Parathyroid adenoma (tissue), 2 donors: ENCODE data around the gene PMP22.

Source experiments
- H2AFZ ChIP-seq: fragments of 300-600 bp; sonication (generic); one replicate; pipeline ENCODE4 v1.7.0; 2017; ENCODE audit warnings: antibody characterized with exemption, mild to moderate bottlenecking
- H3K27ac ChIP-seq: fragments of 300-600 bp; sonication (generic); one replicate; pipeline ENCODE4 v1.7.0; 2017
- H3K27me3 ChIP-seq: fragments of 300-600 bp; sonication (generic); one replicate; pipeline ENCODE4 v1.7.0; 2017; ENCODE audit warnings: low read length; ENCODE audit not compliant: control insufficient read depth, insufficient read depth
- H3K36me3 ChIP-seq: fragments of 300-600 bp; sonication (generic); one replicate; pipeline ENCODE4 v1.7.0; 2017; ENCODE audit warnings: low read length; ENCODE audit not compliant: control insufficient read depth, insufficient read depth
- H3K4me1 ChIP-seq: fragments of 300-600 bp; sonication (generic); one replicate; pipeline ENCODE4 v1.7.0; 2017; ENCODE audit warnings: control low read depth
- H3K4me2 ChIP-seq: fragments of 300-600 bp; sonication (generic); one replicate; pipeline ENCODE4 v1.7.0; 2017; ENCODE audit warnings: low read length
- H3K4me3 ChIP-seq: fragments of 300-600 bp; sonication (generic); one replicate; pipeline ENCODE4 v1.7.0; 2017; ENCODE audit warnings: low read depth, low read length
- H3K79me2 ChIP-seq: fragments of 300-600 bp; sonication (generic); one replicate; pipeline ENCODE4 v1.7.0; 2017; ENCODE audit warnings: control low read depth
- H3K9ac ChIP-seq: fragments of 300-600 bp; sonication (generic); one replicate; pipeline ENCODE4 v1.7.0; 2017; ENCODE audit warnings: mild to moderate bottlenecking
- H3K9me3 ChIP-seq: fragments of 300-600 bp; sonication (generic); one replicate; pipeline ENCODE4 v1.7.0; 2017; ENCODE audit warnings: low read length; ENCODE audit not compliant: control insufficient read depth
- TF ChIP-seq, protein P1 (sequence below): fragments of 300-600 bp; sonication (generic); IDR thresholded peaks from one replicate; pipeline ENCODE4 v1.7.0; 2017; ENCODE audit warnings: antibody characterized with exemption, mild to moderate bottlenecking
- donor health status: primary hyperparathyroidism.

PMP22 gene

DNA sequence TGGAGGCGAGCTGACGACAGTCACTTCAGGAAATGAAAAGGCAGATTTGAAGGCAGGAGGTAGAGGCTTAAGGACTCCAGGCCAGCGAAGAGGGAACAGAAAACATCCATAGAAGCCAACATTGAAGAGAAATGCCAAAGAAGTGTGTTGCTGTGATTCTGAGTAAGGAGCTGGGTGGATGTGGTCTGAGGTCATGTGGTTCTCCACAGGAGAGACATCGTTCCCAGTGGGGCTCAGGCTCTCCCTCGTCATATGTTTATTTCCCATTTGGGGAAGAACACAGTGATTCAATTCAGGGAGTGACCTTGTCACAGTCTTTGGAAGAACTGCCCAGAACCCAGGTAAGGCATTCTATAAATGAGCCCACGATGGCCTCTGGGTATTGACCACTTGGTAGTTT, 6.6 kb upstream of the PMP22 start:
- Histone ChIP-seq H3K9me3 (no peaks in the 10 kb centered on the region), H2AFZ (no peak overlapping the region), H3K4me3 (no peak overlapping the region), H3K79me2 (no peaks in the 10 kb centered on the region), H3K4me1 (no peaks in the 10 kb centered on the region), H3K9ac (no peak overlapping the region), H3K36me3 (no peaks in the 10 kb centered on the region), H3K27ac (no peak overlapping the region), H3K27me3 (no peaks in the 10 kb centered on the region), H3K4me2 (no peak overlapping the region)
- TF ChIP-seq, protein P1, sequence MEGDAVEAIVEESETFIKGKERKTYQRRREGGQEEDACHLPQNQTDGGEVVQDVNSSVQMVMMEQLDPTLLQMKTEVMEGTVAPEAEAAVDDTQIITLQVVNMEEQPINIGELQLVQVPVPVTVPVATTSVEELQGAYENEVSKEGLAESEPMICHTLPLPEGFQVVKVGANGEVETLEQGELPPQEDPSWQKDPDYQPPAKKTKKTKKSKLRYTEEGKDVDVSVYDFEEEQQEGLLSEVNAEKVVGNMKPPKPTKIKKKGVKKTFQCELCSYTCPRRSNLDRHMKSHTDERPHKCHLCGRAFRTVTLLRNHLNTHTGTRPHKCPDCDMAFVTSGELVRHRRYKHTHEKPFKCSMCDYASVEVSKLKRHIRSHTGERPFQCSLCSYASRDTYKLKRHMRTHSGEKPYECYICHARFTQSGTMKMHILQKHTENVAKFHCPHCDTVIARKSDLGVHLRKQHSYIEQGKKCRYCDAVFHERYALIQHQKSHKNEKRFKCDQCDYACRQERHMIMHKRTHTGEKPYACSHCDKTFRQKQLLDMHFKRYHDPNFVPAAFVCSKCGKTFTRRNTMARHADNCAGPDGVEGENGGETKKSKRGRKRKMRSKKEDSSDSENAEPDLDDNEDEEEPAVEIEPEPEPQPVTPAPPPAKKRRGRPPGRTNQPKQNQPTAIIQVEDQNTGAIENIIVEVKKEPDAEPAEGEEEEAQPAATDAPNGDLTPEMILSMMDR, result no peak

DNA sequence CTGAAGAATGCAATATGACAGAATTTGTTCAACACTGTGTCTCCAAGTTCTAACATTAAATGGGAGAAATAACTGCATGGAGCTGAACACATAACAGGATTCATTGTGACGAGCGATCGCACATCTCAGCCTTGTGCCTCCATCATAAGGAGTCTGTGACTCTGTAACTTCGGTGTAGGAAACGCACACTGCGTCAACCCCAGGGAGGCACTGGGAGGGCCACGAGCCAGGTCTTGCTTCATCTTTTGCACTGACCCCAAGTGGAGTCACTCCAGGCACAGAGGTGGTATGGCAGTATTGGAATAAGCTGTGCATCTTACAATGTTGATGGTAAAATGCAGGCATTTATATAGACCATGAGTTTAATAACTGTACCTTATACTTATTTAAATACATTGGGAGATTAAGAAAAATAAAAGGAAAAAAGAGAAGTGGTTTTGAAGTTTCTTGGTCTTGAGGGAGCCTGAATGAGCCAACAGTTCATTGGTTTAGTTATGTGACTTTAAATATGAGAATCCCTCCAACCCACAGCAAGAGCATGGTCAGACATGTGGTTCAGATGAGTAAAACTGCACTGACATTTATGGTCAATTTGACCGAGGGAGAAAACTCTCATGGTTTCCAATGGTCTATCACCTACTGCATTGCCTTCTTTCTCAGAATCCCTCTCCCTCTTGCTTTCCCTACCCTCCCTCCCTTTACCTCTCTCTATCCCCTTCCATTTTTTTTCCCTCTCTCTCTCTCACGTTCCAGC, 5.7 kb upstream of the PMP22 start:
- no peaks in the 10 kb centered on the region for H3K27me3 ChIP-seq
- H3K4me2 ChIP-seq, result no peak overlapping the region
- H3K79me2 ChIP-seq, result no peaks in the 10 kb centered on the region
- no peak overlapping the region for H3K4me3 ChIP-seq
- TF ChIP-seq, protein P1, result no peak
- no peak overlapping the region for H2AFZ ChIP-seq
- no peak overlapping the region for H3K27ac ChIP-seq
- no peaks in the 10 kb centered on the region for H3K9me3 ChIP-seq
- no peaks in the 10 kb centered on the region for H3K36me3 ChIP-seq
- H3K4me1 ChIP-seq, result no peaks in the 10 kb centered on the region
- no peak overlapping the region for H3K9ac ChIP-seq

DNA sequence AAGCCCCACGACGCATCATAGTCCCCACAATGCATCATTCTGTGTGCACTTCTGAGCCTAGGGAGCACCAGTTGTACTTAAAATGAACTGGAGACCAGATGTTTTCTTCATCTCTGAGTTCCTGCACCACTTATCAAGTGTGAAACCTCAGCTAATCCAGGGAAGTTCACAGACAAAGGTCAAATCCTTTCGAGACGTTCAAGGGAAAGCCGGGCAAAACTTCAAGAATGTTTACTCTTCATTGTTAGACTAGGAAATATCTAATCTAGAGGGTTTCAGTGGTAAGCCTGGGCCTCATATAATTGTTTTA, 4.6 kb upstream of the PMP22 start:
- Histone ChIP-seq H3K36me3 (no peaks in the 10 kb centered on the region), H3K27ac (no peak overlapping the region), H3K4me2 (no peak overlapping the region), H3K79me2 (no peaks in the 10 kb centered on the region), H3K4me1 (no peaks in the 10 kb centered on the region), H3K4me3 (no peak overlapping the region), H3K9ac (no peak overlapping the region), H3K9me3 (no peaks in the 10 kb centered on the region), H3K27me3 (no peaks in the 10 kb centered on the region), H2AFZ (no peak overlapping the region)
- TF ChIP-seq, protein P1, result no peak

DNA sequence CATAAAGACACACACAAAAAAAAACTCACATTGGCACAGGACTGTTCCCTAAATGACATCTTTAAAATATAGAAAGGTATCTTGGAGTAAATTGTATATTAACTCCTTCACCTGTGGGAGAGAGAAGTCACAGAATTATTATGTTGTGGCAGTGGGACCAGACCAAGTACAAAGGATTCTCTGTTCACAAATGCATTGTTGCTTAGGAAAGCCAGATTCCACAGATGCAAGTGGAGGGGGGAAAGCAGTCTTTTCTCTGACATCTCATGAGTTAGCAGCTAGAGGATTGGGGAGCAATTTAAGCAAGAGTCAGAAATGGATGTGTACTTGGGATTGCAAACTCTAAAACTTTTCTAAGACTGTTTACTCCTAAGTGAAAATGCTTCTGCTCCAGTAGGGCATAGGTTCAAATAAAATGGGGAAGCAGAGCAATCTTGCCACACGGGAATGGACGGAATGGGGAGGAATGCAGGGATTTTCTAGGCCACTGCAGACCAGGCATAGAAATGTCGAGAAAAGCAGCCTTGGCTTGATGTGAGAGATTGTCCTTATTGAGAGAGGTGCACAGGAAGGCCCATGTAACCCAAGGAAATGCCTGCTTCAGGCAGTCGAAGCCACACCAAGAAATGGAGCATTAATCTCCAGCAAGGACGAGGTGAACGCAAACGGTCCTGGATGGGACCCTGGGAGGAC, 4.1 kb upstream of the PMP22 start:
- TF ChIP-seq, protein P1, result no peak
- Histone ChIP-seq H3K9ac (no peak overlapping the region), H3K27ac (no peak overlapping the region), H3K4me1 (no peaks in the 10 kb centered on the region), H3K79me2 (no peaks in the 10 kb centered on the region), H3K4me2 (no peak overlapping the region), H3K36me3 (no peaks in the 10 kb centered on the region), H3K9me3 (no peaks in the 10 kb centered on the region), H3K4me3 (no peak overlapping the region), H2AFZ (no peak overlapping the region), H3K27me3 (no peaks in the 10 kb centered on the region)

DNA sequence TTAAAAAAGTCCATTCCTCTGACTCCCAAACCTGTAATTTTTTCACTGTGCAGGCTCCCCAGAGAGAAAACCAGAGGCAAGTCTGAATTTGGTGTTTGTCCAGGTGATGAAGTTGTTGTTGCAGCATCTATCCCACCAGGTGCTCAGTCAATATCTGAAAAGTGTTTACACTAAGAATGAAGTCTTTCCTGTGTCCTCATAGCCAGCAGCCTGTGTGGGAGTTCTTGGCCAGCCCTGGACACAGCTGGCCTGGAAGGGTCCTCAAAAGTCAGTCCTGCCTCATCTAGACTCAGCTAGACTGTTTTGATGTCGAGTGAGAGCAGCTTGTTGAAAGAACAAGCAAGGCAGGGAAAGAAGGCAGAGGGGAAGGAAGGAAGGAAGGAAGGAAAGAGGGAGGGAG, 3.3 kb upstream of the PMP22 start:
- H2AFZ ChIP-seq, result no peak overlapping the region
- TF ChIP-seq, protein P1, result no peak
- H3K79me2 ChIP-seq, result no peaks in the 10 kb centered on the region
- no peaks in the 10 kb centered on the region for H3K27me3 ChIP-seq
- no peaks in the 10 kb centered on the region for H3K4me1 ChIP-seq
- no peak overlapping the region for H3K27ac ChIP-seq
- H3K36me3 ChIP-seq, result no peaks in the 10 kb centered on the region
- no peak overlapping the region for H3K9ac ChIP-seq
- H3K4me3 ChIP-seq, result no peak overlapping the region
- no peak overlapping the region for H3K4me2 ChIP-seq
- no peaks in the 10 kb centered on the region for H3K9me3 ChIP-seq
